NCI-H2081 (cell line): ENCODE measurements around the gene CAV2.

ENCODE experiments used
- DNase-seq, 2 experiments: peaks; one replicate each; lab custom pipeline; 2025; lab: John Stamatoyannopoulos, UW

The CAV2 gene

DNA sequence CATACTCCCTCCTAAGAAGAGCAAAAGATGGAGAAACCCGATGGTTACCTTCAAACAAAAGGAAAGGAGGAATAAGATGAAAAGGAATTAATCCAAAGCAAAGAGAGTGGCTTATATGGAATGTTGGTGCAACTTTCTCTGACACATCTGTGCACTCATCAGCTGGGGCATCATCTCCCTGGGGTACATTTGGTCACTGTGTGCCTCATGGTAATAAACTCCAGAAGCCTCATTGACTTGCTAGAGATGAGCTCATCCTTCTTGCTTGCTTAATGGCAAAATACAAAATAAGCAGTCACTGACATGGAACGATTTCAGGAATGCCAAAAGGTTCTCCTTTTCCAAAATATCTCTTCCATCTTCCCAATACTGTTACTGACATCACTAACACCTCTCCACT lies 47.8 kb downstream of the CAV2 start:
- no peak for DNase-seq

- DNase-seq: no peak
These were observed 49.0 kb downstream of the CAV2 start for GRCh38 chr7:116548506-116548905.

DNA sequence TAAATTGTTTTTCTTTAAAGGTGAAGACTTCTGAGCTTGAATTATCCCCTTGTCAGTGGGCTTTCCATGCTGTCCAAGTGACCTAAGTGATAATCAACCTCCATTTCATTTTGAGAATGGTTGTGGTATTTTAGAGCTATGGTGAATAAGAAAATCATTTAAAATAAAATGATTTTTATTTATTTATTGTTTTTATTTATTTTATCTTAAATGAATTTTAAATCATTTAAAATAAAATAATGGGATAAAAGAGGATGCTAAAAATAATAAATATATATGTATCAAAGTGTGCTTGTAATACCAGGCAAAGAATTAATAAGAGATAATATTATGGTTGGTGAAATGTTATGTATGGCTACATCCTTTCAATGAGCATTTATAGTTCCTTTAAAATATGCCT lies 49.8 kb downstream of the CAV2 start:
- no peak for DNase-seq

GRCh38 chr7:116551692-116552091 lies 52.2 kb downstream of the CAV2 start:
- no peak for DNase-seq

GRCh38 chr7:116552602-116553001 lies 53.1 kb downstream of the CAV2 start:
- no peak for DNase-seq

- DNase-seq: no peak
These were observed 53.8 kb downstream of the CAV2 start for GRCh38 chr7:116553168-116553964.

- no peak for DNase-seq
These were observed 54.9 kb downstream of the CAV2 start for GRCh38 chr7:116554436-116554835.

DNA sequence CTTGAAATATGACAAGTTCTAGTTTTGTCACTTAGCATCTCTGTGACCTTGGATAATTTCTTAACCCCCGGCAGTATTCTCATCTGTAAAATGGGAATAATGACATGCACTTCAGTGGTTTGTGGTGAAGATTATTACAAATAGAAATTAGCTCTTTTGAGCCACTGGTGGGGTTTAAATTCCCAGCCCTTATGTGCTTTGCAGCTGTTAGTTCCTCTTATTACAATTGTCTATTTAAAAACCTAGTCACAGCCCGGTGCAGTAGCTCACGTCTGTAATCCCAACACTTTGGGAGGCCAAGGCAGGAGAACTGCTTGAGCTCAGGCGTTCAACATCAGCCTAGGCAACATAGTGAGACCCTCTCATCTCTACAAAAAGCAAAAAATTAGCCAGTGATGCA lies 55.4 kb downstream of the CAV2 start:
- DNase-seq: no peak

DNA sequence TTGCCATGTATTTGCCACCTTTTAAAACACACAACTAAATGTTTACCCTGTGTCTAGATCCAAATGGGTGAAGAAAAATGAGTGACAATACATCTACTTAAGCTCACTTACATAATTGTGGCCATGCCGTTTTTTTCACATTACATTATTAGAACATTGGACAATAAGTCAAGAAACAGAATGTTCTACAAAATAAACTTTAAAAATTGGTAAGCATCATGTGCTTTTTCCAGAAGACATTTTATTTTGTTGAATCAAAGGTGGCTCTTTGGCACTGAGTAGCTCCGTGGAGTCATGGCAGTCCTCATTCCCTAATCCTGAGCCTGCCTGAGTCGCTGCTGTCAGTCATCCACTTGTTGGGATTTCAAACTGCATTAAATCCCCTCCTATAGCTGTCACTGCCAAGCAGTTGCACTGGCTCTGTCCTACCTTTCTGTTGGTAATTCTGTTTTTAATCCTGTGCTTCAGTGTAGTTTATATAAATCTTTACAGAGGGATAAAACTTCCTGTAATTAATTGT lies 57.6 kb downstream of the CAV2 start:
- DNase-seq: no peak

DNA sequence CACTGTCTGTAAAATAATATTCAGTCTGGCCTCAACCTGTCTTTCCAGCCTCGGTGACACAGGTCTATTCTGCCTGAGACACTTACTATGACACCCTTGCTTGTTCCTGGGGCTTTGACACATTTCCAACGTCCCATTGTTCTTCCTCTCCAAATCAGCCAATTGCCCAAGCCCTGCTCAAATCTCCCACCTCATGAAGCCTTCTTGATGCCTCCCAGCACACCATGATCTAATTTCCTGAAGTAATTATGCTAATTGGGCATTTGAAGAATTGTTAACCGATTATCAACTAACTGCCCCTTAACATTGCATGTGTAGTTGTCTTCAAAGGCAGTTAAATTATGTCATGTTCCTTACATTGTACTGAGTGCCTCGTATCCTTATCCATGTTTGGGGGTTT lies 58.4 kb downstream of the CAV2 start:
- DNase-seq: no peak
